Dermis blood vessel endothelial cell (primary cell): Measurements from ENCODE around the gene KSR1. TPM values are rescaled to one million over a fixed set of nuclear protein-coding genes. Genes with fewer than 3 reads are reported as not detected.
"Not testable (repeated sequence)": the region's sequence is repeated elsewhere in the genome, so short reads cannot be mapped to it uniquely, and the experiment has no call there.

Experiments
- DNase-seq: peaks from one replicate; pipeline ENCODE4 v3.0.0; 2010
- total RNA-seq: library from RNA; depleted of rRNA; stranded (reverse); fragments of >200 nt; gene quantifications from 2 replicates; pipeline ENCODE4 v1.2.3, GENCODE V29; 2014

The KSR1 gene
- total RNA-seq, 1 donor from 2014 or later: 33.4 TPM

- DNase-seq: no peak
Measured at GRCh38 chr17:27455236-27455913, 873 bp upstream of the KSR1 start.

GRCh38 chr17:27456681-27457359 lies 572 bp downstream of the KSR1 start:
- no peak for DNase-seq

GRCh38 chr17:27457360-27457715 lies 1.1 kb downstream of the KSR1 start:
- no peak for DNase-seq

DNA sequence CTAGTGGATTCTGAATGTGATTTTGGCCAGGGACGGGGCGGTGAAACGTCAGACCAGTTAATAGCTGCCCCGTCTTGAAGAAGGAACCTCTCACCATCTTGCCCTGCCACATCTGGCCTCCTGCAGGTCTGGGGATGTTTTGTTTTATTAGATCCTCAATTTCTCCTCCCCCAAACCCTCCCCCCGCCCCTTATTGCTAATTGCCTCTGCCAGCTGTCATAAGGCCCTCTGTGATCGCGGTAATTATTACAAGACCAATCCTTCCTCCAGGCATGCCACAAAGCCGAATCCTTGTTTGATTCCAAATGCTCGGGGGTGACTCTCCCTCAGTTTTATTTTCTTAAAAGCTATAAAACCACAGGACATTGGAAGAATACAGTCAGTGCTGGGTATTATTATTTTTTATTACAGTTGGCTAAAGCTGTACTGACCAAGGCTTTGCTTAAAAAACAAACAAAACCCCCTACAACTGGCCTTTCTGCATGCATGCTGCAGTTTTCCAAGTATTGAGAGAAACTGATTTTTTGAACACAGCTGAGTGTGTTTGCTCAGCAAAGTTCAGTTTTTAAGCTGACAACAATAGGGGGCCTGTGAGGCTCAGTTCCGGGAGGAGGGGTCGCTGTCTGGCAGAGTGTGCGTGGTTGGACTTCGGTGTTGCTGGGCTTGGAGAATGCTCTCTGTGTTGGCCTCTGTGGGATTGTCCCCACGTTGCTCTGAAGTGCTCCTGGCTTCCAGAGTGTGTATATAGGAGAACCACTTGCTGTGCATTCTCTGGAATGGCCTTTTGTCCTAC lies 1.7 kb downstream of the KSR1 start:
- peak; percentile 43 for DNase-seq

- DNase-seq: no peak
Measured at GRCh38 chr17:27458524-27458908, 2.3 kb downstream of the KSR1 start.

DNA sequence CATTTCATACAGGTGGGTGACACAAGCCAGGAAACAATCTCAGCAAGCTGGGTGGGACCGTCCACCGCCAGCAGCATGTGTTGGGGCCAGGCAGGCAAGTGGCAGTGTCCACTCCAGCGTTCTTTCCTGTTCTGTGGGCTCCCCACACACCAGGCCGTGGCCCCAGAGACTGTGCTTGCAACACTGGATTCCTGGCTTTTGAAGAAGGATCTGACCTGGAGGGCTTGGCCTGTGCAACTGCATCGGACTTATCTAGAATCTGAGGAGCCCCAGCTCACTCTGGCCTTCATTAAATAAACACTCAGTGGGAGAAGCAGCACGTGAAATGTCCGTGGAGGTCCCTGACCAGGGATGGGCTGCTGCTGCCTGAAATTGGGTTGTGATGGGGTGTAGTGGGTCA lies 3.2 kb downstream of the KSR1 start:
- DNase-seq: no peak

- no peak for DNase-seq
Measured at GRCh38 chr17:27460196-27460725, 4.0 kb downstream of the KSR1 start.

GRCh38 chr17:27461192-27461859 lies 5.1 kb downstream of the KSR1 start:
- no peak for DNase-seq

DNA sequence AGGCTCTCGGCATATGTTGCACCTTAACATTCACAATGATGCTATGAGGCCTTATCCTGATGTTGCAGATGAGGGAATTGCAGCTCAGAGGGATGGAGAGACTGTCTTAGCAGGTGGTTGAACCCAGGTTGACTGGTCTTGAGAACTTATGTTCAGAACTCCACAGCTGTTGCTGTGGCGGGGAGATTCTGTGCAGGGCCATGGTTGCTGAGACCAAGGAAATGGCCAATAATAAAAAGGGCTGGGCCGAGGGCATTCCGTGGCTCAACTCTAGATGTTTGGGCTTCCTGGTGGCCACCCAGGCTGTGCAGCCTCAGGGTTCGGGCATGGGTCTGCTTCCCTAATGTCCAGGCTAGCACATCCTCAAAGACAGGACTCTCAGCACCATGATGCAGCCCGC lies 5.9 kb downstream of the KSR1 start:
- no peak for DNase-seq

DNA sequence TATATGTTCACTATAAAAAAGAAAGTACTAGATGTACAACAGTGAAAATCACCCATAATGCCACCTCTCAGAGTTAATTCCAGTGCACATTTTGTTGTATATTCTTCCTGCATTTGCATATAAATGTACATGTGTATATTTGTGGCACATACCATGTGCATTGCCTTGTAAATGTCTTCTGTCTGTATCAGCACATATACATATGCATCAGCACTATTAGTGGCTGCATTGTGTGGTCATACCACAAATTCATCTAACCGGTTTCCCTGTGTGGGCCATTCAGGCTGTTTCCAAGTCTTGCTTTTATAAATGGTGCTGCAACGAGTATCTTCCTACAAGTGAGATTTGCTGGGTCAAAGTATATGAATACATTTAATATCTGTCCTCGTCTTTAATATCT lies 6.5 kb downstream of the KSR1 start:
- no peak for DNase-seq

GRCh38 chr17:27463235-27463677 lies 7.0 kb downstream of the KSR1 start:
- DNase-seq: no peak

GRCh38 chr17:27464019-27464418 lies 7.8 kb downstream of the KSR1 start:
- DNase-seq: not testable (repeated sequence)

GRCh38 chr17:27464431-27464830 lies 8.2 kb downstream of the KSR1 start:
- DNase-seq: no peak

- DNase-seq: not testable (repeated sequence)
Measured at GRCh38 chr17:27465875-27466274, 9.6 kb downstream of the KSR1 start.

DNA sequence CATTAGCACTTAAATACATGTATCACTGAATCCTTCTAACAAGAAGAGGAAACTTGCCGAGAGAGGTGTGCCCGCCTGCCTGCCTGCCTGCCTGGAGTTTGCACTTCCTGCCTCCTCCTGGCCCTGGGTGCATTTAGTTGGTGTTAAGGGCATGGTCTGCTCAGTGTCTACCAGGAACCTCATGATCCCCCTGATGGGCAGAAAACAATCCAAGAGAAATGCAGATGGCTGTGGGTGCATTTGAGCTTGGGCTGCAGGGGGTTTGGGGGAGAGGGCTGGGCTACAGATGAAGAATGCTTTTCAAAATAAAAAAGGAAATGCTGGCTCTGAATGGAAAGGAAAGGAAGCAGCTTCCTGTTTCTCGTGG lies 10.1 kb downstream of the KSR1 start:
- peak; percentile 45 for DNase-seq

DNA sequence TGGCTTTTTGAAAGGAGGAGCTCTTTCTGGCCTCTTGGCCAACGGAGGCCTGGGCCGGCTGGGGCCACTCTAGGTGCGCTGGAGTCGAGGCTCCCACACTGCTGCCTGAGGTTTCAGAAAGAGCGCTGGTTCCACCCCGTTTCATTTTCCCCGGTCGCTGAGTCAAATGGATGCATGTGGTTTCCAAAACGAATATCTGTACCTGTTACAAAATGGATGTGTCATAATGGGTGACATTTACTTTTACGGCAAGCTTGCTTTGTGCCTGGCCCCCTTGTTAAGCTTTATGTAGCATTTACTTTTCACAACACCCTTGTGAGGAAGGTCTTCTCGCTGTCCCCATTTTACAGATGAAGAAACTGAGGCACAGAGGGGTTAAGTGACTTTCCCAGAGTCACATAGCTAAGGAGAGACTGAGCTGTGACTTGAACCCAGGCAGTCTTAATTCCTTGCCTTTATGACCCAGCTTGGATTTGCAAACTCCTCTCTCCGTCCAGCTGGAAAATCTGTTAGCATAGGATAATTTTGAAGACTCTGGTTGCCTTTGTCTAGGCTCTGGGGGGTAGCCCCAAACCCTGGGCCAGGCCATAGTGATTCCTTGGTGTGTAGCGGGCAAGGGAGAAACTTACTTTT lies 10.6 kb downstream of the KSR1 start:
- peak; percentile 50 for DNase-seq

- no peak for DNase-seq
Measured at GRCh38 chr17:27469256-27469655, 13.0 kb downstream of the KSR1 start.

GRCh38 chr17:27471321-27472269 lies 15.3 kb downstream of the KSR1 start:
- no peak for DNase-seq

GRCh38 chr17:27473190-27473747 lies 17.0 kb downstream of the KSR1 start:
- DNase-seq: no peak

DNA sequence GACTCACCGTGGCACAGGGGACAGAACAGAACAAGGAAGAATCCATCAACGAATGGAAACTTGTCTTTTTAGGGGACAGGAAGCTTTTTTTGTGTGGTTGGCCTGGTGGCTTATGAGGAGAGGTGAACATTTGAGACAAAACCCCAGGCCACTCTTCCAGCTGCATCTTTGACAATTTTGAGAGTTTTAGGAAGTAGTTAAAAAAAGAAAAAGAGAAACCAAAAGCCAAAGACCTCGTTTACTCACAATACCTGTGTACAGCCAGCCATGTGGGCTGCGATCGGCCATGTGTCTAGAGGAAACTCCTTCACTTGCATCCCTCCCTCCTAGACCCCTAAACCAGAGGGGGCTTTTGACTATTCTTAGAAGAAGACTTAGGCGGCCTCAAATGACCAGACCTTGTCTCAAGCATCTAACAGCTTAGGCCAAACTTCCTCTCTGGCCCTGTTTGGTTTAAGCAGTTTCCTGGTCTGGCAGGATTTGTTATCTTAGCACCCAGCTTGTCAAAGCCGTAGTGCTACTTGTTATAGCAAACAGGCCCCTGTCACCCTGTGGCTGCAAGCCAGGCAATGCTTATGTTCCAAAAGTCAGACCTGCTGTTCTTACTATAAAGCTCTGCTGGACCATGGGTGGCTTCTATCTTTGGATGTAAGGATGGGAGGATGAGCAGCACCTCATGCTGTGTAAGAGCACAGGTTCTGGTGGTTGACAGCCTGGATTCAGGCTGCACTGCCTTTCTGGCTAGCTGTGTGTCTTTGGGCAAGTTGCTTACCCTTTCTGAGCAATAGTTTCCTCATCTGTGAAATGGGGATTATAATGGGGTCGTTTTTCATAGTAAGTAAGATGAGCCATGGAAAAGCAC lies 17.7 kb downstream of the KSR1 start:
- DNase-seq: peak; percentile 77
